Ascending aorta (tissue), 2 donors: ENCODE measurements around the gene XPC. TPM values are rescaled to one million over a fixed set of nuclear protein-coding genes. Genes with fewer than 3 reads are reported as not detected.

ENCODE experiments used
- DNase-seq, 2 donors: peaks; one replicate each; pipeline ENCODE4 v3.0.0-alpha.2; 2019; ENCODE audit warnings: low spot score in 2 of 2
- H3K27ac ChIP-seq, 2 donors: fragments of 200-600 bp; sonication (generic); one replicate each; pipeline ENCODE4 v1.5.1; 2016 to 2017; ENCODE audit warnings: mild to moderate bottlenecking in 1 of 2
- H3K27me3 ChIP-seq: fragments of 200-600 bp; sonication (generic); one replicate; pipeline ENCODE4 v1.5.1; 2017
- H3K36me3 ChIP-seq, 2 donors: fragments of 200-600 bp; sonication (generic); one replicate each; pipeline ENCODE4 v1.5.1; 2016
- H3K4me1 ChIP-seq, 2 donors: fragments of 200-600 bp; sonication (generic); one replicate each; pipeline ENCODE4 v1.5.1; 2016 to 2017; ENCODE audit warnings: mild to moderate bottlenecking in 1 of 2
- H3K4me3 ChIP-seq, 2 donors: fragments of 200-600 bp; sonication (generic); one replicate each; pipeline ENCODE4 v1.5.1; 2016 to 2017; ENCODE audit warnings: mild to moderate bottlenecking in 1 of 2
- H3K9me3 ChIP-seq, 2 donors: fragments of 200-600 bp; sonication (generic); one replicate each; pipeline ENCODE4 v1.5.1; 2016
- CTCF ChIP-seq, 3 experiments: fragments of 200-600 bp in 2 of 3; fragments of 450-650 bp in 1 of 3; sonication (generic) in 2 of 3; IDR thresholded peaks; one replicate each; pipeline ENCODE4 v1.5.1; 2016 to 2019; ENCODE audit warnings: antibody characterized with exemption in 3 of 3, mild to moderate bottlenecking in 1 of 3, moderate library complexity in 1 of 3
- intact Hi-C: fragments of 100-400 bp; cut with DNase I; formaldehyde crosslinking; loops from one replicate; pipeline ENCODE4 v1.15.1; 2023
- total RNA-seq: library from RNA; depleted of rRNA; stranded (reverse); fragments of >200 nt; gene quantifications from one replicate; pipeline ENCODE4 v1.1.0, GENCODE V29; 2016

Gene XPC
- total RNA-seq, 1 donor from 2014 or later = 48.9 TPM

GRCh38 chr3:14210843-14211594 lies 32.6 kb upstream of the XPC start:
- H3K4me1 ChIP-seq = no peaks in the 10 kb centered on the region
- no peak overlapping the region for H3K4me3 ChIP-seq
- no peaks in the 10 kb centered on the region for H3K9me3 ChIP-seq
- intact Hi-C loops = no loop called here
- no peak for DNase-seq
- no peak overlapping the region for H3K27ac ChIP-seq
- no peaks in the 10 kb centered on the region for H3K36me3 ChIP-seq
- TF ChIP-seq CTCF (IDR thresholded peaks at IDR 0.05) = no peak
- no peaks in the 10 kb centered on the region for H3K27me3 ChIP-seq

- H3K27me3 ChIP-seq = no peaks in the 10 kb centered on the region
- no peak for DNase-seq
- intact Hi-C loops = no loop called here
- no peak for TF ChIP-seq CTCF (IDR thresholded peaks at IDR 0.05)
- no peak overlapping the region for H3K4me3 ChIP-seq
- no peaks in the 10 kb centered on the region for H3K9me3 ChIP-seq
- peaks cover 0 to 2% of the 10 kb centered on the region in 2 donors for H3K4me1 ChIP-seq
- no peaks in the 10 kb centered on the region for H3K36me3 ChIP-seq
- no peak overlapping the region for H3K27ac ChIP-seq
Observed at GRCh38 chr3:14210290-14210688, 31.9 kb upstream of the XPC start.

- intact Hi-C loops = no loop called here
- no peak for TF ChIP-seq CTCF (IDR thresholded peaks at IDR 0.05)
- no peak overlapping the region for H3K27ac ChIP-seq
Observed at GRCh38 chr3:14209581-14210289, 31.3 kb upstream of the XPC start.

GRCh38 chr3:14208977-14209394 lies 30.6 kb upstream of the XPC start:
- Histone ChIP-seq H3K4me1 (peaks cover 8 to 13% of the 10 kb centered on the region in 2 donors), H3K4me3 (no peak overlapping the region), H3K36me3 (no peaks in the 10 kb centered on the region), H3K27me3 (no peaks in the 10 kb centered on the region), H3K27ac (no peak overlapping the region), H3K9me3 (no peaks in the 10 kb centered on the region)
- no peak for TF ChIP-seq CTCF (IDR thresholded peaks at IDR 0.05)
- intact Hi-C loops = no loop called here
- no peak for DNase-seq

More at GRCh38 chr3:14209581-14210289, 31.3 kb upstream of the XPC start:
- Histone ChIP-seq H3K4me3 (no peak overlapping the region), H3K9me3 (no peaks in the 10 kb centered on the region), H3K27me3 (no peaks in the 10 kb centered on the region), H3K36me3 (no peaks in the 10 kb centered on the region), H3K4me1 (peaks cover under 1 to 8% of the 10 kb centered on the region in 2 donors)
- no peak for DNase-seq

GRCh38 chr3:14208168-14208567 lies 29.8 kb upstream of the XPC start:
- no peak overlapping the region for H3K4me3 ChIP-seq
- TF ChIP-seq CTCF (IDR thresholded peaks at IDR 0.05) = no peak
- H3K4me1 ChIP-seq = peaks cover 8 to 18% of the 10 kb centered on the region in 2 donors
- no peak overlapping the region for H3K27ac ChIP-seq
- no peaks in the 10 kb centered on the region for H3K36me3 ChIP-seq
- intact Hi-C loops = no loop called here
- no peaks in the 10 kb centered on the region for H3K9me3 ChIP-seq
- no peak for DNase-seq
- no peaks in the 10 kb centered on the region for H3K27me3 ChIP-seq
